ENCODE results near the gene CLTA. TPM values are rescaled to one million over a fixed set of nuclear protein-coding genes. Genes with fewer than 3 reads are reported as not detected.

The CLTA gene
- total and polyA plus RNA-seq, 10 of the 15 experiments (the other 5 are each of a cell fraction or from before 2014, with no cell fraction given) = 49.0 to 241 (median 168) TPM

DNA sequence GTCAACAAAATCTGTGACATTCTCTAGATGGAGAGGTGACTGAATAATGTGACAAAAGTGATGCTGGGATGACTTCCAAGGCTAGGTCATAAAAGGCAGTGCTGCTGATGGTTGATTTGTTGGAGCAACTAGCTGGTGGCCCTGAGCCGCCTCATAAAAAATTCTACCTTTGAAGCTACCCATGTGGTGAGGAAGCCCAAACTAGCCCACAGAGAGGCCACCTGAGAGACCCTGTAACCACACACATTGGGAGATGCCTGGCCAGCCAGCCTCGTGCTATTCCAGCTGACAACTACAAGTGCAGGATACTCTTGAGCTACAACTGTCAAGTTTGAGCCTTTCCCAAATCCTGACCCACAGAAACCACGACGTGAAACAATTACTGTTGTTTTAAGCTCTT, 22.7 kb downstream of the CLTA start:
- in situ Hi-C loops (cut with MboI) (no loop called here), intact Hi-C loops (cut with micrococcal nuclease; ENCODE audit: unreplicated experiment) (no loop called here)
- Histone ChIP-seq H3K9ac (ENCODE audit: control insufficient read depth, insufficient read depth, low read length) (no peak overlapping the region), H2AFZ (ENCODE audit: control insufficient read depth, low read depth, low read length) (no peak overlapping the region), H3K36me3 (ENCODE audit: control insufficient read depth in 2 of 2, insufficient read depth in 2 of 2, low read length in 1 of 2) (peaks cover 18 to 40% of the 10 kb centered on the region in 2 experiments), H3K4me3 (no peak overlapping the region), H3K4me1 (ENCODE audit: control insufficient read depth, insufficient read depth, low read length) (no peaks in the 10 kb centered on the region), H3K27ac (ENCODE audit: control insufficient read depth, insufficient read depth) (no peak overlapping the region), H3K79me2 (ENCODE audit: control insufficient read depth, insufficient read depth, low read length) (peaks cover 4% of the 10 kb centered on the region; the same call in 1 of the 2 replicates), H3K4me2 (ENCODE audit: control insufficient read depth, insufficient read depth) (no peak overlapping the region), H4K20me1 (ENCODE audit: control insufficient read depth, insufficient read depth) (peaks cover 12% of the 10 kb centered on the region; the same call in 1 of the 2 replicates), H3K27me3 (replicated peaks in 1 of 2; ENCODE audit: control insufficient read depth in 2 of 2, insufficient read depth in 2 of 2, low read length in 1 of 2) (no peaks in the 10 kb centered on the region), H3K9me3 (replicated peaks; ENCODE audit: control insufficient read depth, insufficient read depth, low read length) (no peaks in the 10 kb centered on the region)
- ChIA-PET POLR2A (no interaction called here), CTCF (interaction anchor here (1.1 kb wide), 1 partner anchor 20 kb away, joined by 3 read pairs; no protein-coding TSS in a partner anchor), SMC1A (ENCODE audit: uncharacterized antibody, unreplicated experiment) (interaction anchor here (0.6 to 1.2 kb wide), 4 partner anchors 23 to 131 kb away, joined by 3 read pairs; no protein-coding TSS in a partner anchor), RAD21 (ENCODE audit: unreplicated experiment) (no interaction called here)
- DNase-seq (ENCODE audit: low read depth, low spot score) (no peak), FAIRE-seq (no peak), ATAC-seq (no peak)
- no peak for TF ChIP-seq POLR2AphosphoS5 (IDR thresholded peaks at IDR 0.05; ENCODE audit: low read length)
- no peak for TF ChIP-seq CHD1 (IDR thresholded peaks at IDR 0.05; ENCODE audit: low read depth, low read length)
- TF ChIP-seq ZNF622 (IDR thresholded peaks at IDR 0.05) = no peak
- TF ChIP-seq ATF7 (IDR thresholded peaks at IDR 0.05; ENCODE audit: low read depth) = no peak
- TF ChIP-seq FOXK2 (IDR thresholded peaks at IDR 0.05) = no peak
- TF ChIP-seq MYB (IDR thresholded peaks at IDR 0.05; ENCODE audit: borderline replicate concordance, low read depth, low read length) = no peak
- TF ChIP-seq, protein P1, sequence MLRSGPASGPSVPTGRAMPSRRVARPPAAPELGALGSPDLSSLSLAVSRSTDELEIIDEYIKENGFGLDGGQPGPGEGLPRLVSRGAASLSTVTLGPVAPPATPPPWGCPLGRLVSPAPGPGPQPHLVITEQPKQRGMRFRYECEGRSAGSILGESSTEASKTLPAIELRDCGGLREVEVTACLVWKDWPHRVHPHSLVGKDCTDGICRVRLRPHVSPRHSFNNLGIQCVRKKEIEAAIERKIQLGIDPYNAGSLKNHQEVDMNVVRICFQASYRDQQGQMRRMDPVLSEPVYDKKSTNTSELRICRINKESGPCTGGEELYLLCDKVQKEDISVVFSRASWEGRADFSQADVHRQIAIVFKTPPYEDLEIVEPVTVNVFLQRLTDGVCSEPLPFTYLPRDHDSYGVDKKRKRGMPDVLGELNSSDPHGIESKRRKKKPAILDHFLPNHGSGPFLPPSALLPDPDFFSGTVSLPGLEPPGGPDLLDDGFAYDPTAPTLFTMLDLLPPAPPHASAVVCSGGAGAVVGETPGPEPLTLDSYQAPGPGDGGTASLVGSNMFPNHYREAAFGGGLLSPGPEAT (IDR thresholded peaks at IDR 0.05; ENCODE audit: low read depth) = no peak
- TF ChIP-seq PAX8 (IDR thresholded peaks at IDR 0.05) = no peak
- TF ChIP-seq SUPT20H (IDR thresholded peaks at IDR 0.05; ENCODE audit: borderline replicate concordance, control insufficient read depth, low read depth, low read length) = no peak
- TF ChIP-seq HDAC6 (IDR thresholded peaks at IDR 0.05; ENCODE audit: unreplicated experiment) = no peak
- TF ChIP-seq GATAD2B (conservative IDR thresholded peaks at IDR 0.05; ENCODE audit: low read depth) = no peak
- no peak for TF ChIP-seq NFIC (IDR thresholded peaks at IDR 0.05; ENCODE audit: low read depth, low read length)
- TF ChIP-seq REST (IDR thresholded peaks at IDR 0.05; ENCODE audit: low read depth, low read length) = no peak
- TF ChIP-seq POU2F2 (IDR thresholded peaks at IDR 0.05; ENCODE audit: borderline replicate concordance, low read depth, low read length) = no peak
- BruUV-seq (replicated peaks) = no TSS peak
- 100% methylated on average over 4 of the region's 4 CpGs for WGBS (ENCODE audit: insufficient coverage, insufficient replicate concordance, low lambda C conversion rate, missing lambda C conversion rate)
